Keratinocyte (primary cell): ENCODE measurements around the gene IFI30.

ENCODE experiments used
- EZH2 ChIP-seq: IDR thresholded peaks from one replicate; pipeline ENCODE4 v1.6.1; 2012; ENCODE audit warnings: inconsistent platforms, mild to moderate bottlenecking, low read length, moderate library complexity
- TF ChIP-seq, protein P1 (sequence below), 3 experiments: IDR thresholded peaks in 1 of 3; conservative IDR thresholded peaks in 1 of 3; optimal IDR thresholded peaks in 1 of 3; 2 replicates in 2 of 3; 3 replicates in 1 of 3; pipeline versions ENCODE3 to v1.5.1; 2011; ENCODE audit warnings: low read length in 3 of 3, mild to moderate bottlenecking in 3 of 3, moderate library complexity in 2 of 3, control low read depth in 1 of 3, inconsistent platforms in 1 of 3; ENCODE audit not compliant: insufficient read depth in 2 of 3; ENCODE audit errors: extremely low read depth in 1 of 3

DNA sequence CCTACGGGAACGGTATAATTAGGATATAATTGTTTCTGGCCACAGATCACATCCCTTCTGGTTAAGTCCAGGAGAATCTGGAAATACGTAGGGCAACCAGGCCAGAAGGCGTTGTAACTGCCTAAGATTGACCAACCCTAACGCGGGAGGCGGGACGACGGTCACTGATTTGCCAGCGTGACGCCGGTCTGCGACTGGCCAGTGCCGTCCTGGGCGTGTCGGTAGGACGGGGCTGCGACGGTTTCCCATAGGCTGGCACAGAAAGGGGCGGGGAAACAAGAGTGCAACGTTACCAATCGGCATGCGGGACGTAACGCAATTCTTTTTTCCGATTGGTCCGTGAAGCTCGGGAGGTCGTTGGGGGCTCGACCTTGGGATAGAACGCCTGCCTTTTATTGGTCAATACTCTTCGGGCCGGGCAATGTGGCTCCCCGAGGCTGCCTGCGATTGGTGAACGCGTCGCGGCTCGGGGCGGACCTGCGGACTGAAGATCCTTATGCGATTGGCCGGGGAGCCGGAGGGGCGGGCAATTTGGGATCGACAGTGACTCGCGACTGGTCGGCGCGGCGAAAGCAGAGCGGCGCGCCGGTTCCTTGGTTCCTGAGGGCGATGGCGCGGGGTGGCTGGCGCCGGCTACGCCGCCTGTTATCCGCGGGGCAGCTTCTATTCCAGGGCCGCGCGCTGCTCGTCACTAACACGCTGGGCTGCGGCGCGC, 19.2 kb downstream of the IFI30 start, which contains the start of gene MPV17L2:
- TF ChIP-seq, protein P1, sequence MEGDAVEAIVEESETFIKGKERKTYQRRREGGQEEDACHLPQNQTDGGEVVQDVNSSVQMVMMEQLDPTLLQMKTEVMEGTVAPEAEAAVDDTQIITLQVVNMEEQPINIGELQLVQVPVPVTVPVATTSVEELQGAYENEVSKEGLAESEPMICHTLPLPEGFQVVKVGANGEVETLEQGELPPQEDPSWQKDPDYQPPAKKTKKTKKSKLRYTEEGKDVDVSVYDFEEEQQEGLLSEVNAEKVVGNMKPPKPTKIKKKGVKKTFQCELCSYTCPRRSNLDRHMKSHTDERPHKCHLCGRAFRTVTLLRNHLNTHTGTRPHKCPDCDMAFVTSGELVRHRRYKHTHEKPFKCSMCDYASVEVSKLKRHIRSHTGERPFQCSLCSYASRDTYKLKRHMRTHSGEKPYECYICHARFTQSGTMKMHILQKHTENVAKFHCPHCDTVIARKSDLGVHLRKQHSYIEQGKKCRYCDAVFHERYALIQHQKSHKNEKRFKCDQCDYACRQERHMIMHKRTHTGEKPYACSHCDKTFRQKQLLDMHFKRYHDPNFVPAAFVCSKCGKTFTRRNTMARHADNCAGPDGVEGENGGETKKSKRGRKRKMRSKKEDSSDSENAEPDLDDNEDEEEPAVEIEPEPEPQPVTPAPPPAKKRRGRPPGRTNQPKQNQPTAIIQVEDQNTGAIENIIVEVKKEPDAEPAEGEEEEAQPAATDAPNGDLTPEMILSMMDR (optimal IDR thresholded peaks at IDR 0.05 in 1 of 3, IDR thresholded peaks at IDR 0.05 in 1 of 3, conservative IDR thresholded peaks at IDR 0.05 in 1 of 3; ENCODE audit: extremely low read depth in 1 of 3, insufficient read depth in 2 of 3, low read length in 3 of 3): no peak
- no peak for TF ChIP-seq EZH2
